GM18508 (cell line): ENCODE results near the gene COPS3.
A peak's percentile ranks its signal among the peaks of the same experiment; 100 is the strongest.

Experiments used
- ATAC-seq: cut with Tn5 transposase; IDR thresholded peaks from one replicate; pipeline ENCODE4 v1.9.1; 2021; ENCODE audit warnings: moderate number of reproducible peaks; ENCODE audit not compliant: insufficient read depth, unreplicated experiment

COPS3 gene

GRCh38 chr17:17280613-17281549, at the start of gene COPS3:
COPS3 (minus strand) TSS chr17:17281246; CDS start chr17:17281186, 60 bp downstream.
- ATAC-seq, result peak; percentile 73

- ATAC-seq, result no peak
These were observed 47.2 kb upstream of the COPS3 start for GRCh38 chr17:17328251-17328650.

DNA sequence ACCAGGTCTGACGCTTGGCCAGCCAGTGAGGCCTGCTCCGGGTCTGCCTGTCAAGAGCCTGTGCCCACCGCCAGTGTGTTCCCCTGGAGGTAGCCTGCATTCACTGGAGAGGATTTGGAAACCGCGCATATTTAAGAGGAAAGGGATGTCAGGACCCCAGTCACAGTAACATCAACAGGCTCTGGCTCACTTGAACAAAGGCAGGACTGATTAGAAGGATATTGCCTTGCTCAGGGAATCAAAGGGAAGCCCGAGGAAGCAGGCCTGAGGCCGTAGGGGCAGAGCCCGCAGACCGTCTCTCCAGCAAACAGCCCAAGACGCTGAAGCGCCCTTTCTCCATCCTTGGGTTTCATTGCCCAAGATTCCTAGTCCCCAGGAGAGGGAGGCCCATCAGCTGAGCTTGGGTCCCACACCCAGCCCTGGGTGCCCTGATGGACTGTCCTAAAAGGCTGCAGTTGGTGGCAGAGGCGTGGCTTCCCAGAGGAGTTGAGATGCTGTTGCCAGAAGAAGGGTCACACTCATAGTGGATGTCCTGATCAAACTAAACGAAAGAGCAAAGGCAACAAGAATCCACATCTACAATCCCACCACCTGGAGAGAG, 45.3 kb upstream of the COPS3 start:
- ATAC-seq, result no peak

GRCh38 chr17:17325816-17326215, 44.8 kb upstream of the COPS3 start:
- ATAC-seq, result no peak

DNA sequence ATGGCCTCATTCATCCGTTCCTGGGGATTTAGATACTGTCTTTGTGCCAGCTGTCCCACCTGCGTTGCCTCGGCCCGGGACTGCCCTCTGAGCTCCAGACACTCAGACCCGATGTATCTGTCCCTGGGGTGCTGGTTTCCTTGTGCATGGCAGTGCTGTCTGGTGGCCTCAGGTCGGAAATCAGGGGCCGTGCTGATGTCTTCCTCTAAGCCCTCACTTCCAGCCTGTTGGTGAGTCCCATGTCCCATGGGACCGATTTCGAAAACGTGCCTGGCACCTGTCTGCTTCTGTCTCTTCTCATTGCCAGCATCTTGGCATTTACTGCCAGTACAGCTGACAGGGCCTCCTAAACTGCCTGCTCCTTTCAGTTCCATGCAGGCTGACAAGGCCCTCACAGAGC, 44.2 kb upstream of the COPS3 start:
- no peak for ATAC-seq

- no peak for ATAC-seq
These were observed 43.6 kb upstream of the COPS3 start for GRCh38 chr17:17324616-17325015.

DNA sequence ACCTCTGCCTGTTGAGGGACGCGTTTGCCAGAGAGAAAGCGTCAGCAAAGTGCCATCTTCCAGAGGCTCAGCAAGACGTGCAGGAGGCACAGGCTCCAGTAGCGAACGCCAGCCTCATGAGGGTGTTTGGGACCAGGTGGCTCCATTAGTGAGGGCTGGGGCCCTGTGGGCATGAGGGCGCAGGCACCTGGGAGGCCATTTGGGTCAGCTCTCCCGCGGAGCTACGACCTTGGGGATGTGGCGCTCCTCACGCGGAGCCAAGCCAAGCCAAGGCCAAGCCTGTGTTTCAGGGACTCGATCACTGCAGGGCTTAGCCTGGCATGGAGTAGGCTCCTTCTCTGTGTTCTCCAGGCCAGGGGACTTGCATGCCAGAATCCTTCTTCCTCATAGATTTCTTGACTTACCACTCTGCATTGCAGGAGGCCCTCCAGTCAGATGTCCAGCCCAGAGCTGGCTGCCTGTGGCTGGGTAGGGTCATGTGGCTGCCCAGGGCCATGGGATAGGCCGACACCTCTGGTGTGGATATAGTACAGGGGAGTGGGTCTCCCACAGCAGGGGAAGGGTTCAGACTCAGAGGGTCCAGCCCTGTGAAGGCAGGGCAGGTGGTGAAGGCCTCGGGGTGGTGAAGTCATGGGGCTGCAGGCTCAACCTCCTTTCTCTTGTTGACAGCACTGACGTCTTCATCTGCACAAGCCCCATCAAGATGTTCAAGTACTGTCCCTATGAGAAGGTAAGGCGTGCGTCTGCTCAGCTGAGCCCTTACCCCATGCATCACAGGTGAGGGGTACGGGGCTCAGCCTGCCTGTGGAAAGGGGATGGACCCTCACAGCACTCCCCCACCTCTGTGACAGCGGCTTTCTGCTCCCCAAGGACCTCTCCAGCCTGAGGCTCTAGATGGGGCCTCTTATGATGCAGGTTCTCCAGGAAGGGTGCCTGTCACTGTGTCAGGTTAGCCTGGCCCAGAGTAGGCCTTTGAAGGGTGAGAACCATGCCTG, 41.8 kb upstream of the COPS3 start:
- no peak for ATAC-seq

DNA sequence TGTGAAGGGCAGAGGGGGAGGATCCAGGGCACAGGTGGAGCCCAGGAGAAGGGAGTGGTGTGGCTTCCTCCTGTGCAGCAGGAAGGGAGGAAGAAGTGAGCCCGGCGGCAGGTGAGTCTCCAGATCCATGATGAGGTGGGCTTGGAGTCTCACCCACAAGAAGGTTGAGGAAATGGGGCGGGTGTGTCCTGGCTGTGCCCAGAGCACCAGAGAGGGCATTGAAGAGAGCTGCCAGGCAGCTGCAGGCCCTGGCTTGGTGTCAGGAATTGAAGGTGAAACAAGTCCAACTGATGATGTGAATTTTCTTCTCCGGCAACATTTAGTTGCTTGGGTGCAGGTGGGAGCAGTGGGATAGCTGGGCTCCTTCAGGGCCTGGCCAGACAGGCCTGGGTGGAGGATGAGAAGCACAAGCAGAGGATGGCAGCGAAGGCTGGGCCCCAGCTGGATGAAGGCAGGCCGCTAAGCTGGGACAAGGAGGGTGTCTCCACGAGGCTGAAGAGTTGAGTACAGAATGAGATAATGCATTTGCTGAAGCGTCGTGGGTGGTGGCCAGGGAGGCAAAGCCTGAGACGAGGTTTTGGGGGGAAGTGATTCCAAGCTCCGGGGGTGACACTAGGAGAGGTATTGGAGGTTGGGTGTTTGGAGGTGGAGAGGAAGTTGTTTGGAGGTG, 40.4 kb upstream of the COPS3 start:
- ATAC-seq, result no peak

DNA sequence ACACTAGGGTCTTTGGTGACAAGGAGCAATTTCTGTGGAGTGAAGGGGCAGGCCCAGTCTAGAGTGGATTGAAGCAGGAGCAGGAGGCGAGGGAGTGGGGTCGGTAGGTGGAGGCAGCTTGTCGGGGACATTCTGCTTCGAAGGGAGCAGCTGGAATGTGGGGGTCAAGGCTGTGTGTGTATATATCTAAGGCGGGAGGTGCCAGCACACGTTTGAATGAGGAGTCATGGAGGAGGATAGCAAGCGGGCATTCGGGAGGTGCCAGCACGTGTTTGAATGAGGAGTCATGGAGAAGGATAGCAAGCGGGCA, 39.8 kb upstream of the COPS3 start:
- no peak for ATAC-seq

- ATAC-seq, result no peak
These were observed 39.3 kb upstream of the COPS3 start for GRCh38 chr17:17320188-17320910.

GRCh38 chr17:17315142-17315821, 34.2 kb upstream of the COPS3 start:
- no peak for ATAC-seq

- no peak for ATAC-seq
These were observed 33.5 kb upstream of the COPS3 start for GRCh38 chr17:17314501-17315071.

DNA sequence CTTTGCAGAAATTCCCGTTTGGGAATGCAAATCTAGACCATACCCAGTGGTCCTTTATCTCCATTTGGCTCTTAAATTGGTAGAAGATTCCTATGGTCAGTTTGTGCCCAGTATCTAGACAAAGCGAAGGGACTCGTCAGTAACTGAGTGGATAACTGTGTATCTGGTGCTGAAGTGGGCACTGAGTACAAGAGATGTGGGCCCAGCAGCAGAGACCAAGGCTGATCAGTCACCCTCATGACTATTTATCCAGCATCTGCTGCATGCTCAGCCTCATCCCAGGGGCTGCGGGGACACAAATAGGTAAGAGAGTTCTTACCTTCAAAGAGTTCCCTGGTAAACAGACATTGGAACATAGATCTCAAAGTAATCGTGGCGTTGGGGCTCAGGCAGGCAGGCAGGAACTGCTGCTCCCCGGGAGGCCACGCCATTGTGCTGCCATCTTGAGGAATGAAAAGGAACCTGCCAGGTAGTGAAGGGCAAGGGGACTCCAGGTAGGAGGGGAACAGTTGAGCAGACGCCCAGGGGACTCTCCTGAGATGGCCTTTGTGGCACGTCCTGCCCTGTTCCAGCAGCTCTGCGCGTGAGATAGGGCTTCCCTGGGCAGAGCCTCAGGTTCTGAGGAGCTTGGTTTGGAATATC, 32.4 kb upstream of the COPS3 start:
- no peak for ATAC-seq

GRCh38 chr17:17309356-17309755, 28.3 kb upstream of the COPS3 start:
- no peak for ATAC-seq

DNA sequence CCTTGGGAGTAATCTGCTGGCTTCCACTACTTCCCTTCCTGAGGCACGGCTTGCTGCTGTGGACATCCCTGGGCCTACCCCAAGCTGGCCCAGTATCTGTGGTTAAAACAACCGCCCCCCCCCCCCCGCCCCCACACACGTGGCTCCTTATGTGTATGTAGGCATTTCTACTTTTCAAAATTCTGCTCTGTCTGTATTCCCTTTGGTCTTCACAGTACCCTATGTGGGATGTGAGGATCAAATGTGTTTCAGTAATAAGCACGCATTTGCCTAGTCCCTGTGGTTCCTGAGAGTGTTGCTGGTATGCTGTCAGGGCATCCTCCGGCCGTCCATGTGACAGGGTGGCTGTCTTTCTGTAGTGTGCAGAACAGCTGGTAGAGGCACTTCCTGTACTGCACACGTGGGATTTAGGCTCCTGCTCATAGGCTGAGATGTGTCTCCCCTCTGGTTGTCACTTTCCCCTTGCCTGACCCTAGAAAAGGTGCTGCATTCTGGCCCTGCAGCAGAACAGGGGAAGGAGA, 24.3 kb upstream of the COPS3 start:
- ATAC-seq, result peak; percentile 52

- no peak for ATAC-seq
These were observed 23.5 kb upstream of the COPS3 start for GRCh38 chr17:17304521-17304985.

DNA sequence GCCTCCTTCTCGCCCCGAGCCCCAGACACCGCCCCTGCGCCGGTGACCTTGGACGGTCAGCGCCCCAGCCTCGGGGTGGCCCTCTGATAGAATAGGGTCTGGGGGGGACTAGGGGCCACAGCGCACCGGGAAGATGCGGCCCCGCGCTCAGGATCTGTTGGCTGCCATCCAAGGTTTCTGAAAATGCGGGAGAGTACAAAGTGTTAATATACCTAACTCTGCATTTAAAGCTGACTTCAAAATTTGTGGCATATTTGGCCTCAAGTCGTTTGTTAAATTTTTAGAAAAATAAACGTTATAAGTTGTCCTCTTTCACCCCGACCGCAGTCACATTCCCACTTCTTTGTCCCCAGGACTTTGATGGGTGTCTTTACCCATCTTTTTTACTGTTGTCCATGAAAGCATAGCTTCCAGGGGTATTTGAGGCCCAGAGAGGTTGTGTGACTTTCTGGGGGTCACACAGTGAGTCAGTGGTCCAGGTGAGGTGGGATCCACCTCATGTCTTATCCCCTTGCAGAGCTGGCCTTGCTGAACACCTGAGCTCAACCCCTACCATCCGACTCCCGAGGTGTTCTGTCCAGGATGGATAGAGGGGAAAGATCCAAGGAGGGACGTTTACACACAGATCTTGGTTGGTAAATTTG, 22.9 kb upstream of the COPS3 start:
- no peak for ATAC-seq
